GM19099 (cell line): ENCODE data around the gene EFNB2.

Source experiments
- POLR2A ChIP-seq: IDR thresholded peaks from 3 replicates; pipeline ENCODE4 v1.6.1; 2011; ENCODE audit warnings: low read depth; ENCODE audit not compliant: insufficient read length; ENCODE audit errors: extremely low read depth

The EFNB2 gene

GRCh38 chr13:106561551-106562170 is 26.2 kb upstream of the EFNB2 start:
- peak; percentile 33 for TF ChIP-seq POLR2A

GRCh38 chr13:106560821-106561220 is 25.4 kb upstream of the EFNB2 start:
- TF ChIP-seq POLR2A = no peak

- TF ChIP-seq POLR2A = no peak
Measured at GRCh38 chr13:106558527-106558926, 23.1 kb upstream of the EFNB2 start.

GRCh38 chr13:106555631-106556328 is 20.3 kb upstream of the EFNB2 start:
- TF ChIP-seq POLR2A = no peak

GRCh38 chr13:106551751-106552150 is 16.3 kb upstream of the EFNB2 start:
- TF ChIP-seq POLR2A = no peak

GRCh38 chr13:106551350-106551749 is 15.9 kb upstream of the EFNB2 start:
- TF ChIP-seq POLR2A = no peak

- no peak for TF ChIP-seq POLR2A
Measured at GRCh38 chr13:106550570-106551135, 15.2 kb upstream of the EFNB2 start.

- TF ChIP-seq POLR2A = no peak
Measured at GRCh38 chr13:106548064-106548696, 12.7 kb upstream of the EFNB2 start.

- TF ChIP-seq POLR2A = no peak
Measured at GRCh38 chr13:106541826-106542225, 6.4 kb upstream of the EFNB2 start.

- TF ChIP-seq POLR2A = no peak
Measured at GRCh38 chr13:106540613-106541012, 5.2 kb upstream of the EFNB2 start.

GRCh38 chr13:106537521-106537920 is 2.1 kb upstream of the EFNB2 start:
- TF ChIP-seq POLR2A = no peak

- TF ChIP-seq POLR2A = no peak
Measured at GRCh38 chr13:106536244-106537034, 977 bp upstream of the EFNB2 start.

- TF ChIP-seq POLR2A = no peak
Measured at GRCh38 chr13:106534639-106535551, 567 bp downstream of the EFNB2 start.

GRCh38 chr13:106533943-106534638 is 1.4 kb downstream of the EFNB2 start:
- no peak for TF ChIP-seq POLR2A
